Measurements from ENCODE around the gene SYTL3.

SYTL3 gene

DNA sequence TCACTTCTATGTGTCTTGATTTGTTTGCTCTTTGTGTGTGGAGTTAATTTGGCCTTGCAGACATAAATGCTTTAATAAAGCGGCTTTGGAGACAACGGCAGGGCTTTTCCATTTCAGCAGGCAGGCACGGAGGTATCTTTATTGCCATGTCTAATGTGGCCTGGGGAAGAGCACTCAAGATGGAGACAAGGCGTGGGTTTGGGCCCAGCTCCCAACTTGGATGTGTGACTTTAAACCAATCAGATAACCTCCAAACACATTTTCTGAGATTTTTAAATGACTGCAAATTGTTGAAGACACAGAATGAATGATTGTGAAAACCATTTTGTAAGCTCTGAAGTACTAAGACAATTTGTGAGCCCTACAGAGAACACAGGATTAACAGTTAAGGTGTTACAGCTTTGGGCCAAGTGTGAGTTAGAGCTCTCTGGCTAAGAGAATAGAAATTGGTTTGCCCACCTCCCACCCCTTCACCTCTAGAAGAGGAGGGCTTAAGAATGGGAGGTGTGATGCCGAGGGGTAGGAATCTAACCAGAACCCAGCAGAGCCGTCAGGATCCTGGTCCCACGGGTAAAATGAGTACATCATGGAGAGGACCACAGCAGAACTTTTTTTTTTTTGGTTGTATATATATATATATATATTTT is 14.3 kb upstream of the SYTL3 start:
- TF ChIP-seq, protein P1, sequence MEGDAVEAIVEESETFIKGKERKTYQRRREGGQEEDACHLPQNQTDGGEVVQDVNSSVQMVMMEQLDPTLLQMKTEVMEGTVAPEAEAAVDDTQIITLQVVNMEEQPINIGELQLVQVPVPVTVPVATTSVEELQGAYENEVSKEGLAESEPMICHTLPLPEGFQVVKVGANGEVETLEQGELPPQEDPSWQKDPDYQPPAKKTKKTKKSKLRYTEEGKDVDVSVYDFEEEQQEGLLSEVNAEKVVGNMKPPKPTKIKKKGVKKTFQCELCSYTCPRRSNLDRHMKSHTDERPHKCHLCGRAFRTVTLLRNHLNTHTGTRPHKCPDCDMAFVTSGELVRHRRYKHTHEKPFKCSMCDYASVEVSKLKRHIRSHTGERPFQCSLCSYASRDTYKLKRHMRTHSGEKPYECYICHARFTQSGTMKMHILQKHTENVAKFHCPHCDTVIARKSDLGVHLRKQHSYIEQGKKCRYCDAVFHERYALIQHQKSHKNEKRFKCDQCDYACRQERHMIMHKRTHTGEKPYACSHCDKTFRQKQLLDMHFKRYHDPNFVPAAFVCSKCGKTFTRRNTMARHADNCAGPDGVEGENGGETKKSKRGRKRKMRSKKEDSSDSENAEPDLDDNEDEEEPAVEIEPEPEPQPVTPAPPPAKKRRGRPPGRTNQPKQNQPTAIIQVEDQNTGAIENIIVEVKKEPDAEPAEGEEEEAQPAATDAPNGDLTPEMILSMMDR (IDR thresholded peaks at IDR 0.05) = no peak

DNA sequence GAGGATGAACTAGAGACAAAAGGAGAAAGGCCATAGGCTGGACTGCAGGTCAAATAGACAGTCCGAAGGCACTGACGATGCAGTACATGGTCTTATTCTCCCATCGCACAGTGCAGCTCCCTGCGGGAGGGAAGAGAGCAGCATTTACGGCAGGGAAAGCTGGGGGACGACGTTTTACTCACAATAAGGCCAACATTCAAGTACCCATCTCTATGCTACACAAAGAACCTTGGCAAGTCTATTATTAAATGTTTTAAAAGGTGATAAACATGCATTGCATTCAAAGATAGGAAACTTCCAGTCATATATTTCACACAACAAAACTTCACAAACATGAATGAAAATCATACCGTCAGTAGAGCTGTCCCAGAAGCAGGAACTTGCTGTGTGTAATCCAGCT is 13.1 kb upstream of the SYTL3 start:
- TF ChIP-seq, protein P1 (IDR thresholded peaks at IDR 0.05) = no peak

GRCh38 chr6:158638324-158638854 is 11.5 kb upstream of the SYTL3 start:
- TF ChIP-seq, protein P1 (IDR thresholded peaks at IDR 0.05) = no peak

DNA sequence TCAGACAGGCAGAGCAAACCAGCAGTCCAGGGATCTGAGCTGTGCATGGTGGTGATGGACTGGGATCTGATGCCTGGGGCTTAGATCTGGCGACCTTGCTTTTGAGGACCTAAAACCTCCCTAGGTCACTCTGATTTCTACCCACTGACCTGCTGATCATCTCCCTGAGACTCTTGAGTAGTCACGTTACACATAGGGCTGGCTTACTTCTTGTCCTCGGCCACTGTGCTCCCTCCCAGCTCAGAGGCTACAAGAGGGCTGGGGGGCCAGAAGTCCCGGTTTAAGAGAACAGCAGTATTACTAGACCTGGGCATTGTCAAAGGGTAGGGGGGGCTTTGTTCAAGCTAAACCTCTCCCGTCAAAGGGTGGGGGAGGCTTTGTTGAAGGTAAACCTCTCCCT is 10.8 kb upstream of the SYTL3 start:
- TF ChIP-seq, protein P1 (IDR thresholded peaks at IDR 0.05) = no peak

GRCh38 chr6:158640519-158640918 is 9.3 kb upstream of the SYTL3 start:
- TF ChIP-seq, protein P1 (IDR thresholded peaks at IDR 0.05) = no peak

GRCh38 chr6:158642097-158642601 is 7.7 kb upstream of the SYTL3 start:
- TF ChIP-seq, protein P1 (IDR thresholded peaks at IDR 0.05) = no peak

- TF ChIP-seq, protein P1 (IDR thresholded peaks at IDR 0.05) = no peak
Observed at GRCh38 chr6:158643836-158644230, 6.0 kb upstream of the SYTL3 start.
